ENCODE data around the gene PHF23. TPM values are rescaled to one million over a fixed set of nuclear protein-coding genes. Genes with fewer than 3 reads are reported as not detected.

PHF23 gene
- total and polyA plus RNA-seq, 8 donors = 7.0 to 23.3 (median 11.9) TPM

DNA sequence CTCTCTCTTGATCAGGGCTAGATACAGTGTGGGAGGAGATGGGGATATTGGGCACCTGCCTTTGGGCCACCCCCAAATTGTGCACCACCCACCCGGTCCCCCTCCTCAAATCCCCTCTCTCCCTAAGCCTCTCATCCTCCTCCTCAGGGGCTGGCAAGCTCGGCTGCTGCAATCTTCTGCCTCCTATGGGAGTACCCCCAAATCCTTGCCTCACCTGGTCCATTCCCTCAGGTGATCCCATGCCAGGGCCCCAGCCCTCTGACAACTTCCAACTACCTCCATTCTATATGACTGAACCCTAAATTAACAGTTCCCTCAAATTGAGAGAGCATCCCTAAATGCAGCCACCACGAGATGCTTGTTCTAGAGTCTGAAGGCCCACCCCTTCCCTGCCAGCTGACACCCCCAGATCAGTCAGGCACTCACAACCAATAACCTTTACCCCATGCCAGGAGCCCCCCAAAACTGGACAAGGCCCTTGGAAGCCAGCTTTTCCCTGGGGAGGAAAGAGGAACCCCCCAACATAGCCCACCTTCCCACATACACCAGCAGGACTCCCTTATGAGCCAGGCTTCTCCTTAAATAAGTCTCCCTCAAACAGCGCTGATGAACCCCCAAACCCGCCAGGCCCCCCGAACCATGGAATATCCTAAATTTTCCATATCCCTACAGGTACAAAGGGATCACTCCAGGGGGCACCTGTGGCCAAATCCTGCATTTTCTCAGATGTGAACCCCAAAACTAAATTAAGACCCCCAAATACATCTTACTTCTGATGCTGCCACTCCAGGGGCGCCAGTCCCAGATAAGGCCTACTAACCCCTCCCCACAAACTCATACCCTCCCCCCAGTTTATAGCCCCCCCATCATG is 22.8 kb downstream of the PHF23 start:
- Histone ChIP-seq H3K27ac (peak overlapping the region in 1 of 4 donors; percentile 17), H3K27me3 (no peaks in the 10 kb centered on the region), H3K4me3 (peak overlapping the region in 1 of 4 donors; percentile 32), H3K9me3 (no peaks in the 10 kb centered on the region), H3K4me1 (peaks cover 4 to 15% (median 8%) of the 10 kb centered on the region in 3 donors), H3K36me3 (peaks cover 0 to 5% (median 0%) of the 10 kb centered on the region in 3 donors)
- FAIRE-seq (no peak), DNase-seq (peak in 2 of 6 donors; percentile 36 to 50), ATAC-seq (no peak)
- intact Hi-C loops (cut with DNase I) = no loop called here
- TF ChIP-seq, protein P1, sequence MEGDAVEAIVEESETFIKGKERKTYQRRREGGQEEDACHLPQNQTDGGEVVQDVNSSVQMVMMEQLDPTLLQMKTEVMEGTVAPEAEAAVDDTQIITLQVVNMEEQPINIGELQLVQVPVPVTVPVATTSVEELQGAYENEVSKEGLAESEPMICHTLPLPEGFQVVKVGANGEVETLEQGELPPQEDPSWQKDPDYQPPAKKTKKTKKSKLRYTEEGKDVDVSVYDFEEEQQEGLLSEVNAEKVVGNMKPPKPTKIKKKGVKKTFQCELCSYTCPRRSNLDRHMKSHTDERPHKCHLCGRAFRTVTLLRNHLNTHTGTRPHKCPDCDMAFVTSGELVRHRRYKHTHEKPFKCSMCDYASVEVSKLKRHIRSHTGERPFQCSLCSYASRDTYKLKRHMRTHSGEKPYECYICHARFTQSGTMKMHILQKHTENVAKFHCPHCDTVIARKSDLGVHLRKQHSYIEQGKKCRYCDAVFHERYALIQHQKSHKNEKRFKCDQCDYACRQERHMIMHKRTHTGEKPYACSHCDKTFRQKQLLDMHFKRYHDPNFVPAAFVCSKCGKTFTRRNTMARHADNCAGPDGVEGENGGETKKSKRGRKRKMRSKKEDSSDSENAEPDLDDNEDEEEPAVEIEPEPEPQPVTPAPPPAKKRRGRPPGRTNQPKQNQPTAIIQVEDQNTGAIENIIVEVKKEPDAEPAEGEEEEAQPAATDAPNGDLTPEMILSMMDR (IDR thresholded peaks at IDR 0.05) = no peak
- WGBS, 2 donors = 36 to 43% methylated on average over 7 of the region's 7 CpGs

DNA sequence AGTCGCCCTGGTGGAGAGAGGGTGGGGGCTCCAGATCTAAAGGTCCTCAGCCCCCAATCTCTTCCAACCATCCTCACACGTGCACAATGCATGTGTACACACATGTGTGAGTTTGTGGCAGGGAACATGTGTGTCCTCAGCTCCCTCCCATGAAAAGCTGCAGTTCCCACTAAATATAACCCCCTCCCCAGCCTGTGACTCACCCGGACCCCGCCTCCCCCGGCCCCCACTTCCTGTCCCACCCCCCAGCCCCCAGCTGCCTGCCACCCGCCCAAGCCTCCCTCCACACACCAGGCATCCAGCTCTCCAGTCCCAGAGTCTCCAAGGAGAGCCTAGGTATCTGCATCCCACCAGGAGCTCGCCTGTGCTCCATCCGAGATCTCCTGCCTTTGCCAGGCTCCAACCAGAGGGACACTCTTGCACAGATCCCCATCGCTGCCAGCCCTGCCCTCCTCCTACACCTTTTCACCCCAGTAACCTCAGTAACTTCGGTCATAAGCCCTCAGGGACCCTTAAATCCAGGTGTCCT is 23.5 kb downstream of the PHF23 start:
- H3K9me3 ChIP-seq = no peaks in the 10 kb centered on the region
- ATAC-seq (no peak), DNase-seq (peak in 1 of 6 donors; percentile 60), FAIRE-seq (no peak)
- no peaks in the 10 kb centered on the region for H3K27me3 ChIP-seq
- no peak overlapping the region for H3K4me3 ChIP-seq
- intact Hi-C loops (cut with DNase I) = no loop called here
- TF ChIP-seq, protein P1 (IDR thresholded peaks at IDR 0.05) = no peak
- 30 to 35% methylated on average over 8 to 10 of the region's 10 CpGs for WGBS, 2 donors
- H3K27ac ChIP-seq = no peak overlapping the region
- peaks cover 0 to 7% (median under 1%) of the 10 kb centered on the region in 3 donors for H3K4me1 ChIP-seq
- no peaks in the 10 kb centered on the region for H3K36me3 ChIP-seq

DNA sequence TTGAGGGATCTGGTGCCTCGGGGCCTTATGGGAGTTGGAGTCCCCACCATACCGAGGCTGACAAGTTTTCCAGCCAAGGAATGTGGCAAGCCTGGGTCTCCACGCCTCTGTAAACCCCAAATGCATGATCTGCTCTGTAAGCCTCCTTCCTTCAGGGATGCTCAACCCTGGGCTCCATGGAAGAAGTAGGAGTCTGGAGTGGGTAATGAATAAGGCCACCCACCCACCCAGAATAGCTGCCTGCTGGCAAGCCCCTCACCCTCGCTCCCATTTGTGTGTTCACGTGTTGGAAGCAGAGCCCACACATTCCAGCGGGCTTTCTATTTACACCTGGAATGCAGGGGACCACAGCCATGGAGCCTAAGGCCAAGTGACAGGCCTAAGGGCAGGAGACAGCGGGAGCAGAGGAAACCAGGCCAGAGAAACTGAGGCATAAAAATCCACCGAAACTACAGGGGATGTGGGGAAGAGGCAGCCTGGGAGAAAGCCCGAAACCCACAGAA is 24.1 kb downstream of the PHF23 start:
- TF ChIP-seq, protein P1 (IDR thresholded peaks at IDR 0.05) = peak in 1 of 4 donors; percentile 2
- WGBS, 2 donors = 31 to 36% methylated on average over 9 of the region's 9 CpGs
- Histone ChIP-seq H3K27ac (peak overlapping the region in 1 of 4 donors; percentile 35), H3K9me3 (no peaks in the 10 kb centered on the region), H3K4me1 (peaks cover 0 to 5% (median 0%) of the 10 kb centered on the region in 3 donors), H3K4me3 (peak overlapping the region in 1 of 4 donors; percentile 48), H3K36me3 (no peaks in the 10 kb centered on the region), H3K27me3 (no peaks in the 10 kb centered on the region)
- ATAC-seq (no peak), DNase-seq (no peak), FAIRE-seq (no peak)
- intact Hi-C loops (cut with DNase I) = no loop called here

DNA sequence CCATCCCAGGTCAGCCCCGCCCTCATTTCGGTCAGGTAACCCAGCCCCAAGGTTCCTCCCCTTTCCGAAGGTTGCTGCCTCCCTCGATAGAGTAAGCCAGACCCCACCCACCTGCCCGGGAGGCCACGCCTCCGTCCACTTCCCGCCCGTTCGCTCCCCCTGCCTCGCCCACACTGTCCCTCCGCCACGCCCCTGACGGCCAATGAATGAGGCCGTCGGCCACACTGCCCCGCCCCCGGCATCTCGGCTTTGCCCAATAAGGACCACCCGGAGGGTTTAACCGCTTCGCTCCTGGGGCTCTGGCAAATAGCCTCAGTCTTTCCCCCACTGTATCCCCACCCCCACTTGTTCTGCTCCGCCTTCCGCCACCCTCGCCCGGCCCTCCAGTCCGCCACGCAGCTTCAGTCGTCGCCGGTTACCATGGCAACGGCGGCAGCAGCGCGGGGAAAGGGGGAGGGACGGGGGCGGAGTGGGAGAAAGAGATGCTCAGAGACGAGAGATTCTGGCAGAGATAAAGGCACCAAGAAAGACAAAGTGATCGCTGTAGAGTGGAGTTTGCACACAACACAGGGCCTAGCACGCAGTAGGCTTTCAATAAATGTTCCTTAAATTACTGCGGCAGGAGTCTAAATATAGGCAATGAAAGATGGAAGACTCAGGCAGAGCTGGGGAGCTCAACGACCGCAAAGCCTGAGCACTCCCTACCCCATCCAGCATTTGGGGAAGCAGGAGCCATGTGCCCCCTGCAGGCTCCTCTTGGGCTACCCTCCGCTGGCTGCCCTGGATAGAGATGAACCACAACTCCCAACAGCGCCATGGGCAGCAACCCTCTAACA is 24.7 kb downstream of the PHF23 start:
- DNase-seq (peak; percentile 96 to 99 (median 98)), FAIRE-seq (peak; percentile 80), ATAC-seq (peak; percentile 86 to 90 (median 88))
- TF ChIP-seq, protein P1 (IDR thresholded peaks at IDR 0.05) = peak in 2 of 4 donors; percentile 15 to 37
- H3K27me3 ChIP-seq = no peaks in the 10 kb centered on the region
- peaks cover 0 to 5% (median 0%) of the 10 kb centered on the region in 3 donors for H3K4me1 ChIP-seq
- intact Hi-C loops (cut with DNase I) = no loop called here
- no peaks in the 10 kb centered on the region for H3K36me3 ChIP-seq
- peak overlapping the region in 3 of 4 donors; percentile 20 to 48 (median 29) for H3K4me3 ChIP-seq
- H3K9me3 ChIP-seq = no peaks in the 10 kb centered on the region
- peak overlapping the region; percentile 35 to 68 (median 50) for H3K27ac ChIP-seq
- 1% methylated on average over 45 of the region's 45 CpGs for WGBS, 2 donors
